HG03558 (cell line): Measurements from ENCODE around the gene INTS2.
"Not testable (repeated sequence)": the region's sequence is repeated elsewhere in the genome, so short reads cannot be mapped to it uniquely, and the experiment has no call there.

ENCODE experiments used
- ATAC-seq: cut with Tn5 transposase; IDR thresholded peaks from one replicate; pipeline ENCODE4 v1.9.1; 2021; ENCODE audit warnings: moderate number of reproducible peaks; ENCODE audit not compliant: unreplicated experiment; ENCODE audit errors: extremely low read depth

The INTS2 gene

GRCh38 chr17:61826198-61826597 is 101.6 kb downstream of the INTS2 start:
- ATAC-seq, result not testable (repeated sequence)

- ATAC-seq, result no peak
Observed at GRCh38 chr17:61825448-61826137, 102.2 kb downstream of the INTS2 start.

- ATAC-seq, result no peak
Observed at GRCh38 chr17:61822326-61823285, 105.2 kb downstream of the INTS2 start.

- ATAC-seq, result no peak
Observed at GRCh38 chr17:61821655-61822054, 106.1 kb downstream of the INTS2 start.

- ATAC-seq, result not testable (repeated sequence)
Observed at GRCh38 chr17:61819265-61819664, 108.5 kb downstream of the INTS2 start.

- ATAC-seq, result no peak
Observed at GRCh38 chr17:61818225-61818624, 109.6 kb downstream of the INTS2 start.

GRCh38 chr17:61817452-61817851 is 110.3 kb downstream of the INTS2 start:
- no peak for ATAC-seq

GRCh38 chr17:61816538-61816937 is 111.2 kb downstream of the INTS2 start:
- no peak for ATAC-seq

GRCh38 chr17:61815863-61816503 is 111.8 kb downstream of the INTS2 start:
- no peak for ATAC-seq
